Retinal pigment epithelial cell (primary cell): ENCODE results near the gene EPHB2.

Source experiments
- DNase-seq: peaks from one replicate; pipeline ENCODE4 v3.0.0-alpha.2; 2010; ENCODE audit warnings: low read depth
- H3K4me3 ChIP-seq: 2 replicates; pipeline ENCODE4 v1.5.1; 2011; ENCODE audit warnings: mild to moderate bottlenecking, low read length, control low read depth, moderate library complexity
- CTCF ChIP-seq: conservative IDR thresholded peaks from 2 replicates; pipeline ENCODE4 v1.5.1; 2011; ENCODE audit warnings: low read depth, low read length, control low read depth, inconsistent platforms

EPHB2 gene

GRCh38 chr1:22808186-22808675 is 97.6 kb downstream of the EPHB2 start:
- no peak for DNase-seq
- no peak for TF ChIP-seq CTCF

GRCh38 chr1:22808676-22809483 is 98.2 kb downstream of the EPHB2 start:
- DNase-seq = no peak
- no peak overlapping the region for H3K4me3 ChIP-seq
- no peak for TF ChIP-seq CTCF

More at GRCh38 chr1:22808186-22808675, 97.6 kb downstream of the EPHB2 start:
- no peak overlapping the region for H3K4me3 ChIP-seq

GRCh38 chr1:22809783-22810182 is 99.1 kb downstream of the EPHB2 start:
- no peak for DNase-seq
- TF ChIP-seq CTCF = no peak
- H3K4me3 ChIP-seq = no peak overlapping the region

GRCh38 chr1:22810378-22810777 is 99.7 kb downstream of the EPHB2 start:
- no peak overlapping the region for H3K4me3 ChIP-seq
- no peak for TF ChIP-seq CTCF
- no peak for DNase-seq

GRCh38 chr1:22812092-22812880 is 101.6 kb downstream of the EPHB2 start:
- no peak for DNase-seq
- H3K4me3 ChIP-seq = no peak overlapping the region
- no peak for TF ChIP-seq CTCF

GRCh38 chr1:22812993-22813790 is 102.6 kb downstream of the EPHB2 start:
- TF ChIP-seq CTCF = no peak
- no peak for DNase-seq
- H3K4me3 ChIP-seq = no peak overlapping the region
